CD4-positive, alpha-beta T cell treated with Interleukin-15 for 1 hour (primary cell): ENCODE data around the gene C20orf173.
A peak's percentile ranks its signal among the peaks of the same experiment; 100 is the strongest.

Experiments
- DNase-seq: peaks from one replicate; pipeline ENCODE4 v3.0.0-alpha.2; 2020

Gene C20orf173

GRCh38 chr20:35506179-35506578, 23.3 kb downstream of the C20orf173 start:
- DNase-seq, result no peak

DNA sequence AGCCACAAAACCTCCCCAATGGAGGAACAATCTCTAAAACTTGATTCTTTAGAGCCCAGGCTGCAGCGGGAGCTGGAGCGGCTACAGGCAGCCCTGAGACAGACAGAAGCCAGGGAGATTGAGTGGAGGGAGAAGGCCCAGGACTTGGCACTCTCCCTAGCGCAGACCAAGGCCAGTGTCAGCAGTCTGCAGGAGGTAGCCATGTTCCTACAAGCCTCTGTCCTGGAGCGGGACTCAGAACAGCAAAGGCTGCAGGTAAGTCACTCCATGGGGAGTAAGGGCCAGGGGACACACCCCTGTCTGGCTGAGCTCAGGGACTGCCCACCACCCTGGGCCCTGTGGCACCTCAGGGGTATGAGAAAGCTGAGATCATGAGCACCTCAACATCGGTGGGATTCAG, 24.7 kb downstream of the C20orf173 start:
- DNase-seq, result no peak

DNA sequence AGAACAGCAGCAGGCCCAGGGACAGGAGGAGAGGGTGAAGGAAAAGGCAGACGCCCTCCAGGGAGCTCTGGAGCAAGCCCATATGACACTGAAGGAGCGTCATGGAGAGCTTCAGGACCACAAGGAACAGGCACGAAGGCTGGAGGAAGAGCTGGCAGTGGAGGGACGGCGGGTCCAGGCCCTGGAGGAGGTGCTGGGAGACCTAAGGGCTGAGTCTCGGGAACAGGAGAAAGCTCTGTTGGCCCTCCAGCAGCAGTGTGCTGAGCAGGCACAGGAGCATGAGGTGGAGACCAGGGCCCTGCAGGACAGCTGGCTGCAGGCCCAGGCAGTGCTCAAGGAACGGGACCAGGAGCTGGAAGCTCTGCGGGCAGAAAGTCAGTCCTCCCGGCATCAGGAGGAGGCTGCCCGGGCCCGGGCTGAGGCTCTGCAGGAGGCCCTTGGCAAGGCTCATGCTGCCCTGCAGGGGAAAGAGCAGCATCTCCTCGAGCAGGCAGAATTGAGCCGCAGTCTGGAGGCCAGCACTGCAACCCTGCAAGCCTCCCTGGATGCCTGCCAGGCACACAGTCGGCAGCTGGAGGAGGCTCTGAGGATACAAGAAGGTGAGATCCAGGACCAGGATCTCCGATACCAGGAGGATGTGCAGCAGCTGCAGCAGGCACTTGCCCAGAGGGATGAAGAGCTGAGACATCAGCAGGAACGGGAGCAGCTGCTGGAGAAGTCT, 25.5 kb downstream of the C20orf173 start:
- no peak for DNase-seq

DNA sequence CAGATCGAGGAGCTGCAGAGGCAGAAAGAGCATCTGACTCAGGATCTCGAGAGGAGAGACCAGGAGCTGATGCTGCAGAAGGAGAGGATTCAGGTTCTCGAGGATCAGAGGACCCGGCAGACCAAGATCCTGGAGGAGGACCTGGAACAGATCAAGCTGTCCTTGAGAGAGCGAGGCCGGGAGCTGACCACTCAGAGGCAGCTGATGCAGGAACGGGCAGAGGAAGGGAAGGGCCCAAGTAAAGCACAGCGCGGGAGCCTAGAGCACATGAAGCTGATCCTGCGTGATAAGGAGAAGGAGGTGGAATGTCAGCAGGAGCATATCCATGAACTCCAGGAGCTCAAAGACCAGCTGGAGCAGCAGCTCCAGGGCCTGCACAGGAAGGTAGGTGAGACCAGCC, 26.2 kb downstream of the C20orf173 start:
- no peak for DNase-seq

GRCh38 chr20:35502352-35502751, 27.1 kb downstream of the C20orf173 start:
- peak; percentile 61 for DNase-seq

DNA sequence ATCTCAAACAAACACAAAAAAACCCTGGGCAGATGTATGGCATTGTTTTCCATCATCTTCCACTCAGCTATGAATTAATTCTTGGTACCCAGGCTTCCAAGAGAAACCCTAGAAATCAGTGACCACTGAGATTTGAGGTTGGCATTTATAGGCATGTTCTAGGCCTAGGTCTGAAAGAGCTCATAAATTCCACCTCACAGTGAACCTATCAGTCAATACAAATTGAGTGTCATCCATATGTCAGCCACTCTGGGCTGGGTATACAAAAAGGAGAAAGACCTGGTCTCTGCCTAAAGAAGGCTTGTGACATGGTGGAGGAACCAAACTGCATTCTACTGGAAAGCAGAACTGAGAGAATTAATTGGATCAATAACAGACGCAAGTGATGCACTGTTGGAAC, 30.2 kb downstream of the C20orf173 start:
- no peak for DNase-seq

GRCh38 chr20:35497780-35498189, 31.7 kb downstream of the C20orf173 start:
- no peak for DNase-seq

DNA sequence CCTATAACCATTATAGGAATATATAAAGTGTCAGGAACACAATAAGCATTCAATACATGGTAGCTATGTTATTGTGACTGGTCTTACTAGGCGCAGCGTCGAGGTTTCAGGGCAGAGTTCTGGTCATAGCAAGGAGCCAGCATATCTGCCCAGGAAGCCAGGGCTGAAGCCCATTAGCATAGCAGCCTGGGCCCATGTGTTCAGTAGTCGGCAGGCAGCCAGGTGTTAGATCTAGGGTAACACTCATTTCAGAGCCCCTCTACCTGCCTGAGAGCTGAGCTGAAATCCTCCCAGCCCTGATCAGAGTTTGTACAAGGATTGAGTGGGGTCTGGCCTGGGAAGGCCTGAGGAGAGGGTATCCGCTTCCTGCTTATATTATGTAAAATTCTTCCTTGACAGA, 32.1 kb downstream of the C20orf173 start:
- DNase-seq, result no peak

GRCh38 chr20:35496481-35496880, 33.0 kb downstream of the C20orf173 start:
- no peak for DNase-seq

GRCh38 chr20:35492352-35492751, 37.1 kb downstream of the C20orf173 start:
- DNase-seq, result no peak

DNA sequence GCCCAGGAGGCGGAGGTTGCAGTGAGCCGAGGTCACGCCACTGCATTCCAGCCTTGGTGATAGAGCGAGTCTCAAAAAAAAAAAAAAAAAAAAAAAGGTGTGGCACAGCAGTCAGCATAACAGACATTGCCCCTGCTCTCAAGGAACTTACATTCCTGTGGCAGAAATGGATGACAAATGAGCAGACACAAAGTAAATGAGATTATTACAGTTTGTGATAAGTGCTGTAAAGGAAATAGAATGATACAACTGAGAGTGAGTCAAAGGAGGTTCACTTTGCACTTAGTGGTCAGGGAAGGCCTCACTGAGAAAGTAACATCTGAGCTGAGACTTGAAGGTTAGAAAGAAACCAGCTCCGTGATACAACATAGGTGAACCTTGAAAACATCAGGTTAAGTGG, 37.6 kb downstream of the C20orf173 start:
- DNase-seq, result no peak

GRCh38 chr20:35490736-35491181, 38.7 kb downstream of the C20orf173 start:
- peak; percentile 68 for DNase-seq

- no peak for DNase-seq
Measured at GRCh38 chr20:35489717-35490116, 39.7 kb downstream of the C20orf173 start.

- DNase-seq, result no peak
Measured at GRCh38 chr20:35487479-35487878, 42.0 kb downstream of the C20orf173 start.

- no peak for DNase-seq
Measured at GRCh38 chr20:35479798-35480197, 49.7 kb downstream of the C20orf173 start.

DNA sequence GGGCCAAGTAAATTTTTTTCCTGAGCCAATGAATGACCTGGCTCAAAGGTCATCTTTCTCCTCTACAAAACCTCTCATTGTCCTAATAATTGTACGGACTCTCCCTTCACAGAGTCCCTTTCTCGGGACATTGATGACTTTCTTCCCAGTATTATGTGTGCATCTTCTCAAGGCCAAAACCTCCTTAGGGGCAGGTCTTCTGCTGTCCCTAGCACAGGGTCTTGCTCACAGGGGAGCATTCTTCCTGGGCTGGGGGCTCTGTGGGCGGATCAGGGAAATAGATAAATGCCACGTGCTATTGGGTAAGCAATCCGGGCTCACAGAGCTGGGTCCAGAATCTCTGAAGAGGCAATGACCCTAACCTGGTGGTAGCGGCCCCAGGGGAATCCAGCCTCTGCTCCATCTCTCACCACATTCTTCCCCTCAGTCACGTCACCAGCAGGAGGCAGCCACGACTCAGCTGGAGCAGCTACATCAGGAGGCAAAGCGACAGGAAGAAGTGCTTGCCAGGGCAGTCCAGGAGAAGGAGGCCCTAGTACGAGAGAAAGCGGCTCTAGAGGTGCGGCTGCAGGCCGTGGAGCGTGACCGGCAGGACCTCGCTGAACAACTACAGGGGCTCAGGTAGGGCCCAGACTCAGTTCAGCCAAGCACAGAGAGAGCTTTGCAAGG, 50.5 kb downstream of the C20orf173 start:
- DNase-seq, result peak; percentile 22
